Nucleus accumbens (tissue), 56 donors: Measurements from ENCODE around the gene THSD8.
A peak's percentile ranks its signal among the peaks of the same experiment; 100 is the strongest.
"Not testable (repeated sequence)": the region's sequence is repeated elsewhere in the genome, so short reads cannot be mapped to it uniquely, and the experiment has no call there.

Source experiments
- DNase-seq, 56 donors: peaks; one replicate each; lab custom pipeline; 2025; lab: John Stamatoyannopoulos, UW

Gene THSD8

DNA sequence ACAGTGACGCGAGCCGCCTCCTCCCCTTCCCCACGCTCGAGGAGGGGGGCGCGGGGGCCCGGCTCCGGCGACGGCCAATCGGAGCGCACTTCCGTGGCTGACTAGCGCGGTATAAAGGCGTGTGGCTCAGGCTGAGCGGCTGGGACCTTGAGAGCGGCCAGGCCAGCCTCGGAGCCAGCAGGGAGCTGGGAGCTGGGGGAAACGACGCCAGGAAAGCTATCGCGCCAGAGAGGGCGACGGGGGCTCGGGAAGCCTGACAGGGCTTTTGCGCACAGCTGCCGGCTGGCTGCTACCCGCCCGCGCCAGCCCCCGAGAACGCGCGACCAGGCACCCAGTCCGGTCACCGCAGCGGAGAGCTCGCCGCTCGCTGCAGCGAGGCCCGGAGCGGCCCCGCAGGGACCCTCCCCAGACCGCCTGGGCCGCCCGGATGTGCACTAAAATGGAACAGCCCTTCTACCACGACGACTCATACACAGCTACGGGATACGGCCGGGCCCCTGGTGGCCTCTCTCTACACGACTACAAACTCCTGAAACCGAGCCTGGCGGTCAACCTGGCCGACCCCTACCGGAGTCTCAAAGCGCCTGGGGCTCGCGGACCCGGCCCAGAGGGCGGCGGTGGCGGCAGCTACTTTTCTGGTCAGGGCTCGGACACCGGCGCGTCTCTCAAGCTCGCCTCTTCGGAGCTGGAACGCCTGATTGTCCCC lies 10.4 kb upstream of the THSD8 start, which contains the start of gene JUNB:
Gene JUNB, plus strand, starts transcription at position 142 of the 706 bp plus-strand sequence. Its CDS starts 286 bp downstream, at position 428.
- DNase-seq, result peak; percentile 77 to 98 (median 96)

DNA sequence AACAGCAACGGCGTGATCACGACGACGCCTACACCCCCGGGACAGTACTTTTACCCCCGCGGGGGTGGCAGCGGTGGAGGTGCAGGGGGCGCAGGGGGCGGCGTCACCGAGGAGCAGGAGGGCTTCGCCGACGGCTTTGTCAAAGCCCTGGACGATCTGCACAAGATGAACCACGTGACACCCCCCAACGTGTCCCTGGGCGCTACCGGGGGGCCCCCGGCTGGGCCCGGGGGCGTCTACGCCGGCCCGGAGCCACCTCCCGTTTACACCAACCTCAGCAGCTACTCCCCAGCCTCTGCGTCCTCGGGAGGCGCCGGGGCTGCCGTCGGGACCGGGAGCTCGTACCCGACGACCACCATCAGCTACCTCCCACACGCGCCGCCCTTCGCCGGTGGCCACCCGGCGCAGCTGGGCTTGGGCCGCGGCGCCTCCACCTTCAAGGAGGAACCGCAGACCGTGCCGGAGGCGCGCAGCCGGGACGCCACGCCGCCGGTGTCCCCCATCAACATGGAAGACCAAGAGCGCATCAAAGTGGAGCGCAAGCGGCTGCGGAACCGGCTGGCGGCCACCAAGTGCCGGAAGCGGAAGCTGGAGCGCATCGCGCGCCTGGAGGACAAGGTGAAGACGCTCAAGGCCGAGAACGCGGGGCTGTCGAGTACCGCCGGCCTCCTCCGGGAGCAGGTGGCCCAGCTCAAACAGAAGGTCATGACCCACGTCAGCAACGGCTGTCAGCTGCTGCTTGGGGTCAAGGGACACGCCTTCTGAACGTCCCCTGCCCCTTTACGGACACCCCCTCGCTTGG lies 9.6 kb upstream of the THSD8 start:
- peak in 45 of 56 donors; percentile 18 to 81 (median 61) for DNase-seq

DNA sequence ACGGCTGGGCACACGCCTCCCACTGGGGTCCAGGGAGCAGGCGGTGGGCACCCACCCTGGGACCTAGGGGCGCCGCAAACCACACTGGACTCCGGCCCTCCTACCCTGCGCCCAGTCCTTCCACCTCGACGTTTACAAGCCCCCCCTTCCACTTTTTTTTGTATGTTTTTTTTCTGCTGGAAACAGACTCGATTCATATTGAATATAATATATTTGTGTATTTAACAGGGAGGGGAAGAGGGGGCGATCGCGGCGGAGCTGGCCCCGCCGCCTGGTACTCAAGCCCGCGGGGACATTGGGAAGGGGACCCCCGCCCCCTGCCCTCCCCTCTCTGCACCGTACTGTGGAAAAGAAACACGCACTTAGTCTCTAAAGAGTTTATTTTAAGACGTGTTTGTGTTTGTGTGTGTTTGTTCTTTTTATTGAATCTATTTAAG lies 9.0 kb upstream of the THSD8 start:
- peak in 6 of 56 donors; percentile 30 to 71 (median 43) for DNase-seq

DNA sequence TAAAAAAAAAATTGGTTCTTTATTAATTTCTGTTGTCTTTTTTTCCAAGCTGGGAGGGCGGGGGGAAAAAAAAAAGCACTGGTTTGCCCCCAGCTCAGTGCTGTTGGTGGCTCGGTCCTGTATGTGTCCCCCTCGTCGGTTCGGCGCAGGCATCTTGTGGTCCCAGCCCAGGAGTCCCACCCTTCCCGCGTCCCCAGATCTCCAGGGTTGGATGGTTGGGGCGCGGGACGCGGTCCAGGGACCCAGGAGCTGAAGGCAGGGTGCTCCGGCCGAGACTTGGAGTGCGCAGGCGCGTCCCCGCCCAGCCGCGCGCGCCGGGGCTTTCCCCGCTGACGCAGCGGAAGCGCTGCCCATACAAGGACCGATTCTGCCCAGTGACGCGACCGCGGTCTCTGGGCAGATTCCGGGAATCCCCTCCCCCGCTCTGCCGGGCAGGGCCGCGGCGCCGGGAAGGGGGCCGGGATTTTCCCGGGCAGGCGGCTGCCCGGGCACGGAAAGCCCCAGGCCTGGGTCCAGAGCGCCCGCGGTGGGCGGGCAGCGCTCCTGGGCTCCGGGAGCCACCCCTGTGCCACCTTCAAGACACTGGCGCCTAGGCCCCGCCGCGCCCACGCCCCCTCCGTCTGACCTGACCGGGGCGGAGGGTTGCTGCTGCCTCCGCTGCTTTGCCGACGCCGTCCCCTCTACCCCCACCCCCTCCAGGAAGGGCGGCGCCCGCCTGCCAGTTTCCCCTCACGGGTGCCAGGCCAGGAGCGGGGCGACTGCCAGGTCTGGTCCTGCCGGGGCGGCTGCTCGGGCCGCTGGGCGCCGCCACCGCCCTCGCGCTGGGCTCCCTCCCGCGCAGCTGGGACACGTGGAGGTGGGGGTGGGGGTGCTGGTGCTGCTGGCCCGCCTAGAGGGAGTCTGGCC lies 8.3 kb upstream of the THSD8 start:
- DNase-seq, result peak in 55 of 56 donors; percentile 63 to 95 (median 88)

DNA sequence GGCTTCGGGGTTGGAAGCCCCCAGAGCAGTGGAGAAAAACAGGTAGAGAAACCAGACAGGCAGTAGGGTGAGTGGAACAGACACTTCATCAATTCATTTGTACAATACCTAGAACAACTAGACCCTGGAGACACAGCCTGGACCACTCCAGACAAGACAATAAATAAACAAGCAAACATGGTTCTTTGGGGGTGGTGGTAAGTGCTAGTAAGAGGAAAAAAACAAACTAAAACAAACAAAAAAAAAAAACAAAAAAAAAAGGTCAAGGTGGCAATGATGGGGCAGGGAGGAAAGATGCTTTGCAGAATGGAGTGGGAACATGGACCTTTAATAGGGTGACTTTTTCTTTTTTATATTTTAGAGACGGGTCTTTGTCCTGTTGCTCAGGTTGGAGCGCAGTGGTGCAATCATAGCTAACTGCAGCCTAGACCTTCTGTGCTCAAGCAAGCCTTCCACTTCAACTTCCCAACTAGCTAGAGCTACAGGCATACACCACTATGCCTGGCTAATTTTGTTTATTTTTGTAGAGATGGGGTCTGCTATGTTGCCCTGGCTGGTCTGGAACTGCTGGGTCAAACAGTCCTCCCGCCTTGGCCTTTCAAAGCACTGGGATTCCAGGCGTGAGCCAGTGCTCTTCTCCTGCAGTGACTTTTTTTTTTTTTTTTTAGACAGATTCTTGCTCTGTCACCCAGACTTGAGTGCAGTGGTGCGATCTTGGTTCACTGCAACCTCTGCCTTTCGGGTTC lies 7.5 kb upstream of the THSD8 start:
- no peak for DNase-seq

DNA sequence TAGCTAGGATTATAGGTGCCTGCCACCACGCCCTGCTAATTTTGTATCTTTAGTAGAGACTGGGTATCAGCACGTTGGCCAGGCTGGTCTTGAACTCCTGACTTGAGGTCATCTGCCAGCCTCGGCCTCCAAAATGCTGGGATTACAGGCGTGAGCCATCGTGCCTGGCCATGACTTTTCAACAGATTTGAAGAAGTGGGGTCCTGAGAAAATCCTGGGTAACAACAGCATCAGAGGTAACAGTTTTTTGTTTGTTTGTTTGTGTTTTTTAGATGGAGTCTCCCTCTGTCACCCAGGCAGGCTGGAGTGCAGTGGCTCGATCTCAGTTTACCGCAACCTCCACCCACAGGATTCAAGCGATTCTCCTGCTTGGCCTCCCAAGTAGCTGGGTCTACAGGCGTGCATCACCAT lies 6.9 kb upstream of the THSD8 start:
- DNase-seq, result no peak

DNA sequence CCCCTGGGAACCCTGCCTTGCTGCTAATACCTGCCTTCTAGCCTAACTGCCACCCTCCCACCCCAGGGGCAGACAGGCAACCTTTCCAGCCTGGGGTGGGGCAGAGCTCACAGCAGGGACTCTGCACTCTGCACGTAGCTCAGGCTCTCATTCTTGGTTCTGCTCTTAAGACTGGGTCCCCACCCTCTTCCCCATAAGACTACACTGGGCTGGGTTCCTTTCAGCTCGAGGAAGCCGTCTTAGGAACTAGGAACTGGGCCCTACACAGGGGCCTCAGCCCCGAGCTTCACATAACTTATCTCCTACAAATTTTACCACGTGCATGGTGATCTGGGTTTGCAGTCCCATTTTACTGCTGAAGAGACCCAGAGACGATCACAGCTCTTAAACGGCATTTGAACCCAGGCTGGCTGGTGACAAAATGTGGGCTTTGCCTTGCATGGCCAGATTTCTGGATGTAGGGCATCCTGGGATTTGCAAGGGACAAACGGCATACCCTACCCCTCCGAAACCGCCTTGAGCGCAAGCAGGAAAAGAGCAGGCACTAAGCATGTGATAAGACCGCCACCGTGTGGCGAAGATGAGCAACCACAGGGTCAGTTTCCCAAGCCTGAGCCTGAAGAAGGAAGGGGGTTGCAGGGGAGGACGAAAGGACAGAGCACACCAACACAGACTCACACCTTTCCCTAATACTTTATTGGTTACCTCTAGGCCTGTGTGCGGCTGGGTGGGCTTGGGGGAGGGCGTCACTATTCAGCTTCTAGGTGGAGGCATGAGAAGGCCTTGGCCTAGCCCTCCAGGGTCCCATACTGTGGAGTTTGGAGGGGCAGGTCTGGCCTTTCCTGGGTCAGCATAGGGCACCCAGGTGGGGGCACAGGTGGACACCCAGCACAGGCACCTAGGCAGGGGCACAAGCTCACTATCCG lies 5.5 kb upstream of the THSD8 start:
- peak in 49 of 56 donors; percentile 22 to 86 (median 58) for DNase-seq

DNA sequence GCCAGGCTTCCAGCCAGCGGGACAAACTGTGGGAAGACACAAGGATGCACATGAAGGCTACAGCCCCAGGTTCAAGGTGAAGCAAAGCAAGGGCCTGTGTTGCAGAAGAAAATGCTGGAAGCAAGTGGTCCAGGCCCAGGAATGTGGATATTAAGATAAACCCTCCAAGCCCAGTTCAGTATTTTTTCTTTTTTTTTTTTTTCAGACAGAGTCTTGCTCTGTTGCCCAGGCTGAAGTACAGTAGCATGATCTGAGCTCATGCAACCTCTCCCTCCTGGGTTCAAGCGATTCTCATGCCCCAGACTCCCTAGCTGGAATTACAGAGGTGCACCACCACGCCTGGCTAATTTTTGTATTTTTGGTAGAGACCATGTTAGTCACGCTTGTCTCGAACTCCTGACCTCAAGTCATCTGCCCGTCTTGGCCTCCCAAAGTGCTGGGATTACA lies 4.7 kb upstream of the THSD8 start:
- no peak for DNase-seq

DNA sequence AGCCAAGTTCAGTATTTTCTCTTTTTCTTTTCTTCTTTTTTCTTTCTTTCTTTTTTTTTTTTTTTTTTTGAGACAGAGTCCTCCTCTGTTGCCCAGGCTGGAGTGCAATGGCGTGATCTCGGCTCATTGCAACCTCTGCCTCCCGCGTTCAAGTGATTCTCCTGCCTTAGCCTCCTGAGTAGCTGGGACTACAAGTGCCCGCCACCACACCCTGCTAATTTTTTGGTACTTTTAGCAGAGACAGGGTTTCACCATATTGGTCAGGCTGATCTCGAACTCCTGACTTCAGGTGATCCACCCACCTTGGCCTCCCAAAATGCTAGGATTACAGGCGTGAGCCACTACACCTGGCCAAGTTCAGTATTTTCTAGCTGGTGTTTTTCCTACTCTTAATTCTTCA lies 4.3 kb upstream of the THSD8 start:
- not testable (repeated sequence) for DNase-seq

DNA sequence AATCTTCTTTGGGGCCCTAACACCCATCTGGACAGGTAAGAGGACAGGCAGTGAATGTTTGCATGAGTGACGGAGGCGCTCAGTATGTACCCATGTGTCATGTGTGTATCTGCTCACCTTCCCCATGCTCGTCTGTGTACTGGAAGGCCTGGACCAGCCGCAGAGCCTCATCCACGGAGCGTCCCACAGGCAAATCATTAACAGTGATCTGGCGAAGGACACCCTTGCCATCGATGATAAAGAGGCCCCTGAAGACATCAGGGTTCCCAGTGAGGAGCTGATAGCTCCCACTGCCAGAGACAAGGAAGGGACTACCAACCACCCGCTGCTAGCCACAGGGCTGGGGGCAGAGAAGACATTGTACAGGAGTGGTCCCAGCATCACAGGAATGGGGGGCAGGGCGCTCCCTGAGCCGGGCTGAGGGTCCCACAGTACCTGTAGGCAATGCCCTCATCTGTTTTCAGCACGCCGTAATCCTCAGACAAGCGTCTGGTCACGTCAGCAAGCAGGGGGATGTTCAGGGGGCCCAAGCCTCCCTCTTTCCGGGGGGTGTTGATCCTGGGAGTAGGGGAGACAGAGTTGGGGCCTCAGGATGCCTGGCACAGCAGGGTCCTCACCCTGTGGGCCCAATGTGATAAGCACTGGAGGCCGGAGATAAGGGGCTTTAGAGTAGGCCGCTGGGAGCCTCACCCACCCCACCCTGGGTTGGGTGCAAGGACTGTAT lies 2.0 kb upstream of the THSD8 start:
- no peak for DNase-seq

DNA sequence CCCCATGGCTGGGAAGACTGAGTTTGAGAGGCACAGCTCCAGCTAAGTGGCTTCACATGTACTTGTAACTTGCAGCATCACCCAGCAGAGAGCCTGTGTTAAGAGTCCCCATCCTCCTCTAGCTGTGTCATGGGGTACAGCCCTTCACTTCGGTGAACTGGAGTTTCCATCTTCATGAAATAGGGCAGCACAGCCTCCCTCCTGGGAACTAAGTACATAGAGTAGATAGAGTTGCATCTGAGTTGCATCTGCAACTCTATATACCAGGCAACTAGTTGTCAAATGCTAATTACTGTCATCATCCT lies 1.5 kb upstream of the THSD8 start:
- no peak for DNase-seq

DNA sequence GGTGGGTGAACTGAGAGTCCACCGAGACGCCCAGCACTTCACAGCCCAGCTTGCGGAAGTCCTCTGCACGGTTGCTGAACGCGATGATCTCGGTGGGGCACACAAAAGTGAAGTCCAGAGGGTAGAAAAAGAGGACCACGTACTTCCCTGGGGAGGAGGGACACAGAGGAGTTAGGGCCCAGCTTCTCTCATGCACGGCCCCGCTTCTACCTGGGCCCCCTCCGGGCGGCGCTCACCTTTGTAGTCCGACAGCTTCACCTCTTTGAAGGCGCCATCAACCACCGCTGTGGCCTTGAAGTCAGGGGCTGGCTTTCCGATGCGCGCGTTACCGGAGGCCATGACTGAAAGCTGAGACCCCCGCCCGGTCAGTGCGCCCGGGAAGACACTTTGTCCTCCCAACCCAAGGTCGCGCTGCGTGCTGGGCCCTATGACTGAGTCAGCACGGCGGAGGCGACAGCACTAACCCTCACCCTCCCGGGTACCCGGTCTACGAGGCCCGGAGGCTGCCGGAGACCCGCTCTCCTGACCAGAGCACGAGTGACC lies 875 bp upstream of the THSD8 start:
- peak in 21 of 56 donors; percentile 18 to 56 (median 40) for DNase-seq

DNA sequence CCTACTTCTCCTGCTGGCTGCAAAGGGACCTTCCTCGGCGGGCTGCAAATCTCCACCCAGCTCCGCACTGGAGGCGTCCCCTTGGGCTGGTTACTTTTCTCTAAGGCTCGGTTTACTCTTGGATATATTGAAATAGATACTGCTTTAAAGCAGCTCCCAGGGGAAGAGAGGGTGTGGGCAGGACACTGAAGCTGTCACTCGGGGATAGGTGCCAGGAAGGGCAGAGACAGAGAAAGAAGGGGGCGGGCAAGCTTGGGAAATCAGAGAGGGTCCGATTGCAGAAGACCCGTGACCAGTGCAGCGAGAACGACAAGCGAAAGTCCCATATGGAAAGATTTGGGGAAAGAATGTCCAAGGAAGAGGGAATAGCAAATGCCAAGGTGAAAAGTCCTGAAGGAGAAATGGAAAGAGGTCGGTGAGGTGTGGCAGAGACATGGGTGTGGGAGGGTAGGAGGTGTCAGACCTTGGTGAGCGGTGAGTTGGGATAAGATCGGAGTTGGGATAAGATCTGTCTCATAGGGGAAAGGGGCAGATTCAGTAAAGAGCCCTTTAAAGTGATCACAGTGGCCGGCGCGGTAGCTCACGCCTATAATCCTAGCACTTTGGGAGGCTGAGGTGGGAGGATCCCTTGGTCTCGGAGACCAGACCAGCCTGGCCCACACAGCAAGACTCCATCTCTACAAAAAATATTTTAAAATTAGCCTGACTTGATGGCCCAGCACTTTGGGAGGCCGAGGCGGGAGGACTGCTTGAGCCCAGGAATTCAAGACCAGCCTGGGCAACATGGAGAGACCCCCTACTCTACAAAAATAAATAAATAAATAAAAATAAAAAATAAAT lies 618 bp downstream of the THSD8 start:
- DNase-seq, result peak in 3 of 56 donors; percentile 23 to 49 (median 41)

DNA sequence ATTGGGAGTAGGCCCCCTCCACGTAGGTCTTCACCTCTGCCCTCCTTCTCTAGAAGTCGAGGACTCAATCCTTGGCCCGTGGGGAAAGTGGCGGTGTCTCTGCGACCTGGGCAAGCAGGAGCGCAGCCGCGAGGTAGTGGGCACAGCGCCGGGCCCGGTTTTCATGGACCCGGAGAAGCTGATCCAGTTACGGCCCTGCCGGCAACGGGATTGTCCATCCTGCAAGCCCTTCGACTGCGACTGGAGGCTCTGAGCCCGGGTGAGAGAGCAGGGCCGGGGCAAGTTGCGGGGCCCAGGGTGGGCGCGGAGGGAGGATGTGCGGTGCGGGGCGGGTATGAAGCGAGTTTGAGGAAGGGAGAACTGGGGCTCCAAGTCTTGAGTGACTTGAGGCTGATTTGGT lies 2.2 kb downstream of the THSD8 start:
- DNase-seq, result no peak

DNA sequence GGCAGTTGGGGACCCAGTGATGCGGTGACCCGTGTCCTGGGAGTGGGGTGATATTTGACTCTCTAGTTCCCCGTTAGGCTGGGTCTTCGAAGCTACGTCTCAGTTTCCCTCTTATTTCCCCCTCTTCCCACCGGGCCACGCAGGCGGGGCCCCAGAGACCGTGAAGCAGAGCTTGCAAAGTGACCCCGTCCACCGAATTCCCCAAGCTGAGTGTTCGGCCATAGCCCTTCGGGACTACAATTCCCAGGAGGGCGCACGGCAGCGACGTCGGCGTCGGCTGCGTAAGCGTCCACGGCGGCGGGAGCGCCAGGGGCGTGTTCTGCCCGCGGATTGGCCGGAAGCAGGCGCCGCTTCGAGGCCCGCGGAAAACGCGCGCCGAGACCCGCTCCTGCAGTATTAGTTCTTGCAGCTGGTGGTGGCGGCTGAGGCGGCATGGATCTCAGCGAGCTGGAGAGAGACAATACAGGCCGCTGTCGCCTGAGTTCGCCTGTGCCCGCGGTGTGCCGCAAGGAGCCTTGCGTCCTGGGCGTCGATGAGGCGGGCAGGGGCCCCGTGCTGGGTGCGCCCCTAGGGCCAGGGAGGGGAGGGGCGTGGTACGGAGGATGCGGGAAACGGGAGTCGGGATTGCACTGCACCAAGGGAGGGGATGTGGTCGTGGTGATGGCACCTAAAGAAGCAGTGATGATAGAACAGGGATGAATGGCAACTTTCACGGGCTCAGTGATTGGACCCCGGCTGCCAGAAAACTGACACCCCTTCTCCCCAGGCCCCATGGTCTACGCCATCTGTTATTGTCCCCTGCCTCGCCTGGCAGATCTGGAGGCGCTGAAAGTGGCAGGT lies 4.6 kb downstream of the THSD8 start, which contains the start of gene RNASEH2A:
Gene RNASEH2A, plus strand, starts transcription at position 343 of the 840 bp plus-strand sequence. Its CDS starts 90 bp downstream, at position 433.
- peak in 53 of 56 donors; percentile 45 to 92 (median 79) for DNase-seq

DNA sequence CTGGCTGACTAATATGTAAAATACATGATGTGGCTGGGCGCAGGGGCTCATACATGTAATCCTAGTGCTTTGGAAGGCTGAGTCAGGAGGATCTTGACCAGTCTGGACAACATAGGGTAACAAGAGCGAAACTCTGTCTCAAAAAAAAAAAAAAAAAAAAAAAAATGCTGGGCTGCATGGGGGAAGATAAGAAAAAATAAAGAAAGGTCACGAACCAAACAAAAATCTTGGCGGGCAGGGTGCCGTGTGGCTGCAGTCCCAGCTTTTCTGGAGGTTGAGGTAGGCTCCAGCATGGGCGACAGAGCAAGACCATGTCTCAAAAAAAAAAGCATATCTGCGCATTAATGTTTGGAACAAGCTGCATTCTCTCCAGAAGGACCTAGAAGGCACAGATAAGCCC lies 13.2 kb downstream of the THSD8 start:
- no peak for DNase-seq
